ENCODE data around the gene SDK2. TPM values are rescaled to one million over a fixed set of nuclear protein-coding genes. Genes with fewer than 3 reads are reported as not detected.

The SDK2 gene
- total RNA-seq, 2 donors from 2014 or later = 0.26 to 0.33 TPM

- no peaks in the 10 kb centered on the region for H3K36me3 ChIP-seq (replicated peaks in 1 of 2; ENCODE audit: insufficient read depth in 1 of 2, low read depth in 2 of 2)
- ATAC-seq = no peak
- TF ChIP-seq CTCF (IDR thresholded peaks at IDR 0.05) = no peak
- no peak for TF ChIP-seq POLR2A (IDR thresholded peaks at IDR 0.05)
- H3K4me3 ChIP-seq = no peak overlapping the region
- no peak overlapping the region for H3K27ac ChIP-seq
- 70 to 81% methylated on average over 7 to 8 of the region's 8 CpGs for WGBS, 2 donors
- no peak for DNase-seq
- intact Hi-C loops (cut with DNase I) = no loop called here
- H3K27me3 ChIP-seq = no peaks in the 10 kb centered on the region
- no peaks in the 10 kb centered on the region for H3K9me3 ChIP-seq
- H3K4me1 ChIP-seq = no peaks in the 10 kb centered on the region
These were observed 200.2 kb downstream of the SDK2 start for GRCh38 chr17:73444021-73444420.

GRCh38 chr17:73439597-73439996, 204.6 kb downstream of the SDK2 start:
- intact Hi-C loops (cut with DNase I) = no loop called here
- Histone ChIP-seq H3K27ac (no peak overlapping the region), H3K36me3 (replicated peaks in 1 of 2; ENCODE audit: insufficient read depth in 1 of 2, low read depth in 2 of 2) (no peaks in the 10 kb centered on the region), H3K9me3 (no peaks in the 10 kb centered on the region), H3K4me1 (no peaks in the 10 kb centered on the region), H3K27me3 (no peaks in the 10 kb centered on the region), H3K4me3 (no peak overlapping the region)
- ATAC-seq (no peak), DNase-seq (no peak)
- 85% methylated on average over 2 to 7 of the region's 7 CpGs for WGBS, 2 donors
- TF ChIP-seq POLR2A (IDR thresholded peaks at IDR 0.05) (no peak), CTCF (IDR thresholded peaks at IDR 0.05) (no peak)

- intact Hi-C loops (cut with DNase I) = no loop called here
- TF ChIP-seq CTCF (IDR thresholded peaks at IDR 0.05) (no peak), POLR2A (IDR thresholded peaks at IDR 0.05) (no peak)
- H3K4me3 ChIP-seq = no peak overlapping the region
- WGBS, 2 donors = 20 to 61% methylated on average over 1 to 15 of the region's 16 CpGs
- DNase-seq (no peak), ATAC-seq (no peak)
- H3K9me3 ChIP-seq = no peaks in the 10 kb centered on the region
- H3K4me1 ChIP-seq = no peaks in the 10 kb centered on the region
- H3K27me3 ChIP-seq = no peaks in the 10 kb centered on the region
- no peaks in the 10 kb centered on the region for H3K36me3 ChIP-seq (replicated peaks in 1 of 2; ENCODE audit: insufficient read depth in 1 of 2, low read depth in 2 of 2)
- H3K27ac ChIP-seq = no peak overlapping the region
These were observed 206.4 kb downstream of the SDK2 start for GRCh38 chr17:73437826-73438225.

- no peaks in the 10 kb centered on the region for H3K4me1 ChIP-seq
- WGBS, 2 donors = 42 to 56% methylated on average over 10 of the region's 10 CpGs
- intact Hi-C loops (cut with DNase I) = no loop called here
- TF ChIP-seq CTCF (IDR thresholded peaks at IDR 0.05) (no peak), POLR2A (IDR thresholded peaks at IDR 0.05) (no peak)
- H3K4me3 ChIP-seq = no peak overlapping the region
- no peaks in the 10 kb centered on the region for H3K36me3 ChIP-seq (replicated peaks in 1 of 2; ENCODE audit: insufficient read depth in 1 of 2, low read depth in 2 of 2)
- H3K27me3 ChIP-seq = no peaks in the 10 kb centered on the region
- no peaks in the 10 kb centered on the region for H3K9me3 ChIP-seq
- no peak overlapping the region for H3K27ac ChIP-seq
- ATAC-seq (no peak), DNase-seq (no peak)
These were observed 207.3 kb downstream of the SDK2 start for GRCh38 chr17:73436954-73437353.

GRCh38 chr17:73435412-73435811, 208.8 kb downstream of the SDK2 start:
- no peak for TF ChIP-seq POLR2A (IDR thresholded peaks at IDR 0.05)
- DNase-seq (no peak), ATAC-seq (no peak)
- Histone ChIP-seq H3K4me1 (no peaks in the 10 kb centered on the region), H3K27ac (no peak overlapping the region), H3K27me3 (no peaks in the 10 kb centered on the region), H3K9me3 (no peaks in the 10 kb centered on the region), H3K36me3 (replicated peaks in 1 of 2; ENCODE audit: insufficient read depth in 1 of 2, low read depth in 2 of 2) (no peaks in the 10 kb centered on the region), H3K4me3 (no peak overlapping the region)
- 70 to 82% methylated on average over 16 to 23 of the region's 23 CpGs for WGBS, 2 donors
- intact Hi-C loops (cut with DNase I) = no loop called here
